Choroid plexus epithelial cell (primary cell): ENCODE results near the gene INTU.

Experiments
- DNase-seq: peaks from one replicate; pipeline ENCODE4 v3.0.0-alpha.2; 2010; ENCODE audit warnings: low read depth
- H3K4me3 ChIP-seq: 2 replicates; pipeline ENCODE4 v1.5.1; 2011; ENCODE audit warnings: low read depth, mild to moderate bottlenecking, control low read depth, low read length, moderate library complexity
- TF ChIP-seq, protein P1 (sequence below): conservative IDR thresholded peaks from 2 replicates; pipeline ENCODE4 v1.5.1; 2011; ENCODE audit warnings: low read depth, mild to moderate bottlenecking, control low read depth, inconsistent platforms, low read length, moderate library complexity

The INTU gene

DNA sequence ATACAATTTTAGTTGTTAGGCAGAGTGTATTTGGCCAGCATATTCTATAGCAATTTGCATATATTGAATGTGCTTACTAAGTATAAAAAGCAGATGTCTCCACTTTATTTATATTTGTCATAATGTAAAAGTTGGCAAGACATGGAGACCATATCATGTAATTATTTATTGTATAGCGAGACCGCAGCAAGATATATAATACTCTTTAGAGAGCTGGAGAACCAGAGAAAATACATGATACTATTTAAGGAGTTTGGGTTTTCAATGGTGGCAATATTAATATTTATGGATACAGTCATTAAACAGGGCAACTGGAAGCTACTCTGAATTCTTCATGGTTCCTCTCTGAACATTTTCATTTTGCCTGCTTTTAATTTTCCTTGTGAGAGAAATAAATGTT lies 35.0 kb downstream of the INTU start:
- no peak for DNase-seq
- TF ChIP-seq, protein P1, sequence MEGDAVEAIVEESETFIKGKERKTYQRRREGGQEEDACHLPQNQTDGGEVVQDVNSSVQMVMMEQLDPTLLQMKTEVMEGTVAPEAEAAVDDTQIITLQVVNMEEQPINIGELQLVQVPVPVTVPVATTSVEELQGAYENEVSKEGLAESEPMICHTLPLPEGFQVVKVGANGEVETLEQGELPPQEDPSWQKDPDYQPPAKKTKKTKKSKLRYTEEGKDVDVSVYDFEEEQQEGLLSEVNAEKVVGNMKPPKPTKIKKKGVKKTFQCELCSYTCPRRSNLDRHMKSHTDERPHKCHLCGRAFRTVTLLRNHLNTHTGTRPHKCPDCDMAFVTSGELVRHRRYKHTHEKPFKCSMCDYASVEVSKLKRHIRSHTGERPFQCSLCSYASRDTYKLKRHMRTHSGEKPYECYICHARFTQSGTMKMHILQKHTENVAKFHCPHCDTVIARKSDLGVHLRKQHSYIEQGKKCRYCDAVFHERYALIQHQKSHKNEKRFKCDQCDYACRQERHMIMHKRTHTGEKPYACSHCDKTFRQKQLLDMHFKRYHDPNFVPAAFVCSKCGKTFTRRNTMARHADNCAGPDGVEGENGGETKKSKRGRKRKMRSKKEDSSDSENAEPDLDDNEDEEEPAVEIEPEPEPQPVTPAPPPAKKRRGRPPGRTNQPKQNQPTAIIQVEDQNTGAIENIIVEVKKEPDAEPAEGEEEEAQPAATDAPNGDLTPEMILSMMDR: no peak
- no peak overlapping the region for H3K4me3 ChIP-seq

DNA sequence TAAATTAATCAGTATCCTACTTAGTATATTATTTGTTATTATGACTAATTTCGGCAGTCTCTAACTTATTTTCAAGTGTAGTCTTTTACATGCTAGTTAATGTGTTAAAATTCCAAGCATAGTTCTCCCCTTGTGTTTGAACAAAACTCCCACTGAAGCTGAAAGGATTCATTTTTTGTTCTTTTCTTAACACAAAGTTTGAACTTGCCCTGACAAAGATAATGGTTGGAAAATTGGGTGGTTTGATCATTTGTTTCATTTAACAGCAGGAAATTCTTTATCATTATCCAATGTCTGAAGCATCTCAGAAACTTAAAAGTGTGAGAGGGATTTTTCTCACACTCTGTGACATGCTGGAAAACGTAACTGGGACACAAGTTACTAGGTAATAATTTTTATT lies 36.0 kb downstream of the INTU start:
- H3K4me3 ChIP-seq: no peak overlapping the region
- DNase-seq: peak; percentile 39
- TF ChIP-seq, protein P1: no peak

DNA sequence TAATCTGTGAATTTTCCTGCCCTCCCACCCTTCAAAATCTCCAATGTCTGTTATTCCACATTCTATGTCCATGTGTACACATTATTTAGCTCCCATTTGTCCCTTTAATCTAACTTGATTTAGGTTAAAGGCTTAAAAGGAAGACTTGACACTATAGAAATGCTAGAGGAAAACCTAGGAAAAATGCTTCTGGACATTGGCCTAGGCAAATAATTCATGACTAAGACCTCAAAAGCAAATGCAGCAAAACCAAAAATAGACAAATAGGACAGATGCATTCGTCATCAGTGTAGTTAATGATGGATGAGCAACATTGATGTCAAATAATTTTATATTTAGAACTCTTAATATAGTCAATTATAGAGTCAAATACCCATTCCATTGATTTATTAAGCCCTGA lies 36.9 kb downstream of the INTU start:
- DNase-seq: no peak
- no peak overlapping the region for H3K4me3 ChIP-seq
- TF ChIP-seq, protein P1: no peak

DNA sequence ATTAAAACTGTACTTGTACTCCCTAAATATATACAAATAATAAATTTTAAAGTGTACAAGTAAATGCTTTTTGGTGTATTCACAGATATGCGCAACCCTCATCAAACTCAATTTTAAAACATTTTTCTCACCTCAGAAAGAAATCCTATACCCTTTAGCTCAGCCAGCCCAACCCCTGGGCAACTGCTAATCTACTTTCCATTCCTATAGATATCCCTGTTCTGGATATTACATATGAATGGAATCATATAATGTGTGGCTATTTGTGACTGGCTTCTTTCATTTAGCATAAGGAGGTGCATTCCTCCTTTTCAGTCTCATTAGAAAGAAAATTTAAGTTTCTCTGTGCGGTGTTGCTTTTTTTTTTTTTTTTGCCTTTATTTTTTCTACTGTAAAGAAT lies 39.4 kb downstream of the INTU start:
- H3K4me3 ChIP-seq: no peak overlapping the region
- no peak for DNase-seq
- TF ChIP-seq, protein P1: no peak

DNA sequence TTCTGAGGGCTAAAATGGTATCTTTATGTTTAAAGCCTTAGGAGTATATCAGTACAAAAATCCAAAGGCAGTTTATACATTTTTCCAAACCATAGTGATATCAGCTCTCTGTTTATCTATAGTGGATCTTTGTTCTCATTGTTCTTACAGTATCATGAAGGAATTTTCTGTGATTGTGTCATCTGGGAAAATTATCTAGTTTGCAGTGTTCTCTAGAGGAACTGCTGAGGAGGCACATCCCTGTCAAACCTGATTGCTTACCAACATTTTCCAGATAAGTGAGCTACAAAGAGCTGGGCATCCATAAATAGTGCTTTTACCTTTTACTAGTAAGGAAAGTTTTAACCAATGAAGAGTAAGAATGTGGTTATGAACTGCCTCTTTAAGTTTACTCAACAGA lies 52.5 kb downstream of the INTU start:
- DNase-seq: peak; percentile 75
- TF ChIP-seq, protein P1: no peak
- no peak overlapping the region for H3K4me3 ChIP-seq

DNA sequence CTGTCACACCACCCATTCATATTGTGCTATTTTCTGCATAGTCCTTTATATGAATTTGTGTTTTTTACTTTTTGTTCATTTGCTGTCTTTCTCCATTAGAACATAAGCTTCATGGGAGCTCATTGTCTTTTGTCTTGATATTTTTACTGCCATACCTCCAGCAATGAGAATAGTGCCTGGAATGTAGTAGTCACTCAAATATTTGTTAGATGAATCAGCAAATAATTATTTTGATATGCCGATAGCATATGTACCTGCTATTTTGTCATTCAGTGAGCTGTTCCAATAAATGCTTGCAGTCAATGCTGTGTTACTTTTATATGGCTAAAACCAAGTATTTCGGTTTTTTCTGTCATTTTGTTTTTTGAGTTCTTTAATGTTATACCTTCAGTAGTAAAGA lies 53.9 kb downstream of the INTU start:
- TF ChIP-seq, protein P1: no peak
- peak; percentile 47 for DNase-seq
- H3K4me3 ChIP-seq: no peak overlapping the region

DNA sequence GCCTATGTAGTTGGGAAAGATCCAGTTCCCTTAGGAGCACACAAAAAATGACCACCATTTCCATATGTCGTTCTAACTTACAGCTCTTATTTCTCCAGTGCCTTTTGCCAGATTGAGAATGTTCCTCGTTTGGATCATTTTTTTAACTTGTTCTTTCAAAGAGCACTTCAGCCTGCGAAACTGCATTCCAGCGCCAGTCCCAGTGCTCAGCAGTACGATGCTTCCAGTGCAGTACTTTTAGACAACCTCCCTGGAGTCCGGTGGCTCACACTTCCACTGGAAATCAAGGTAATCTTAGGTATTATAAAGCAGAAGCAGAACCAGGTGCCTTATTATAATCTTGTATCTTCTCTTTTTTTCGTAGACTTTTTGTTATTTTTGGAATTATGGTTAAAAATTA lies 54.8 kb downstream of the INTU start:
- TF ChIP-seq, protein P1: no peak
- DNase-seq: no peak
- no peak overlapping the region for H3K4me3 ChIP-seq
